MM.1S (cell line): Measurements from ENCODE around the gene SYNE2.

Source experiments
- DNase-seq: peaks from one replicate; pipeline ENCODE4 v3.0.0-alpha.2; 2015
- H2AFZ ChIP-seq: fragments of 300-600 bp; sonication (generic); 2 replicates; pipeline ENCODE4 v1.6.0; 2016; ENCODE audit warnings: antibody characterized with exemption, low read length
- H3F3A ChIP-seq: fragments of 300-600 bp; sonication (generic); 2 replicates; pipeline ENCODE4 v1.6.1; 2016; ENCODE audit warnings: mild to moderate bottlenecking, antibody characterized with exemption, low read length, moderate library complexity, mixed read lengths; ENCODE audit not compliant: insufficient read depth
- H3K27ac ChIP-seq: fragments of 300-600 bp; sonication (generic); 2 replicates; pipeline ENCODE4 v1.5.1; 2016; ENCODE audit warnings: mild to moderate bottlenecking, low read length
- H3K27me3 ChIP-seq: fragments of 300-600 bp; sonication (generic); replicated peaks from 2 replicates; pipeline ENCODE4 v1.6.0; 2016; ENCODE audit warnings: low read length; ENCODE audit not compliant: insufficient read depth
- H3K36me3 ChIP-seq: fragments of 300-600 bp; sonication (generic); replicated peaks from 2 replicates; pipeline ENCODE4 v1.6.1; 2016; ENCODE audit warnings: mild to moderate bottlenecking, low read length, mixed read lengths; ENCODE audit not compliant: insufficient read depth
- H3K4me1 ChIP-seq: fragments of 300-600 bp; sonication (generic); 2 replicates; pipeline ENCODE4 v1.6.1; 2016; ENCODE audit warnings: low read length, mixed read lengths
- H3K4me2 ChIP-seq: fragments of 300-600 bp; sonication (generic); 2 replicates; pipeline ENCODE4 v1.6.0; 2016; ENCODE audit warnings: low read depth, low read length
- H3K4me3 ChIP-seq: fragments of 300-600 bp; sonication (generic); 2 replicates; pipeline ENCODE4 v1.5.1; 2016; ENCODE audit warnings: low read length, mixed read lengths
- H3K79me2 ChIP-seq: fragments of 300-600 bp; sonication (generic); 2 replicates; pipeline ENCODE4 v1.6.1; 2016; ENCODE audit warnings: mixed run types, low read length, mixed read lengths
- H3K9ac ChIP-seq: fragments of 300-600 bp; sonication (generic); 2 replicates; pipeline ENCODE4 v1.6.1; 2016; ENCODE audit warnings: low read length, mixed read lengths
- H3K9me2 ChIP-seq: fragments of 300-600 bp; sonication (generic); replicated peaks from 2 replicates; pipeline ENCODE4 v1.6.1; 2016; ENCODE audit warnings: mild to moderate bottlenecking, low read length, mixed read lengths; ENCODE audit not compliant: insufficient read depth
- H3K9me3 ChIP-seq: fragments of 300-600 bp; sonication (generic); replicated peaks from 2 replicates; pipeline ENCODE4 v1.6.1; 2016; ENCODE audit warnings: mild to moderate bottlenecking, low read length, mixed read lengths; ENCODE audit not compliant: insufficient read depth
- H4K20me1 ChIP-seq: fragments of 300-600 bp; sonication (generic); 2 replicates; pipeline ENCODE4 v1.6.1; 2016; ENCODE audit warnings: mild to moderate bottlenecking, low read length, moderate library complexity, mixed read lengths; ENCODE audit not compliant: insufficient read depth
- CTCF ChIP-seq: fragments of 300-600 bp; sonication (generic); IDR thresholded peaks from 2 replicates; pipeline ENCODE4 v1.5.1; 2016; ENCODE audit warnings: antibody characterized with exemption, low read length, mixed read lengths
- EZH2 ChIP-seq: fragments of 300-600 bp; sonication (generic); optimal IDR thresholded peaks from 2 replicates; pipeline ENCODE3; 2017; ENCODE audit warnings: low read depth, mild to moderate bottlenecking, antibody characterized with exemption, low read length, mixed read lengths
- EZH2phosphoT487 ChIP-seq: fragments of 300-600 bp; sonication (generic); IDR thresholded peaks from 2 replicates; pipeline ENCODE4 v1.6.1; 2018; ENCODE audit warnings: antibody characterized with exemption, low read length

Gene SYNE2

GRCh38 chr14:64062381-64063115 lies 209.7 kb downstream of the SYNE2 start:
- Histone ChIP-seq H3F3A (no peaks in the 10 kb centered on the region), H3K9me2 (no peaks in the 10 kb centered on the region), H3K27ac (no peak overlapping the region), H3K9ac (no peak overlapping the region), H2AFZ (no peak overlapping the region), H3K79me2 (no peaks in the 10 kb centered on the region), H3K36me3 (no peaks in the 10 kb centered on the region), H3K4me2 (no peak overlapping the region), H3K4me3 (no peak overlapping the region), H3K27me3 (no peaks in the 10 kb centered on the region), H3K9me3 (no peaks in the 10 kb centered on the region), H3K4me1 (no peaks in the 10 kb centered on the region), H4K20me1 (no peaks in the 10 kb centered on the region)
- no peak for DNase-seq
- TF ChIP-seq EZH2 (no peak), CTCF (no peak), EZH2phosphoT487 (no peak)

- Histone ChIP-seq H3K4me1 (no peaks in the 10 kb centered on the region), H3K79me2 (no peaks in the 10 kb centered on the region), H3K9me3 (no peaks in the 10 kb centered on the region), H3F3A (no peaks in the 10 kb centered on the region), H3K4me2 (no peak overlapping the region), H3K4me3 (no peak overlapping the region), H3K9me2 (no peaks in the 10 kb centered on the region), H3K9ac (no peak overlapping the region), H2AFZ (no peak overlapping the region), H3K36me3 (no peaks in the 10 kb centered on the region), H3K27ac (no peak overlapping the region), H3K27me3 (no peaks in the 10 kb centered on the region), H4K20me1 (no peaks in the 10 kb centered on the region)
- TF ChIP-seq CTCF: no peak
- TF ChIP-seq EZH2phosphoT487: no peak
- TF ChIP-seq EZH2: no peak
- no peak for DNase-seq
These were observed 211.6 kb downstream of the SYNE2 start for GRCh38 chr14:64064447-64064846.

- Histone ChIP-seq H3K27ac (no peak overlapping the region), H3K79me2 (no peaks in the 10 kb centered on the region), H3K9me3 (no peaks in the 10 kb centered on the region), H3K9ac (no peak overlapping the region), H2AFZ (no peak overlapping the region), H3K27me3 (no peaks in the 10 kb centered on the region), H3K4me3 (no peak overlapping the region), H3K4me1 (no peaks in the 10 kb centered on the region), H3F3A (no peaks in the 10 kb centered on the region), H3K9me2 (no peaks in the 10 kb centered on the region), H3K36me3 (no peaks in the 10 kb centered on the region), H4K20me1 (no peaks in the 10 kb centered on the region), H3K4me2 (no peak overlapping the region)
- DNase-seq: no peak
- no peak for TF ChIP-seq EZH2phosphoT487
- TF ChIP-seq CTCF: no peak
- TF ChIP-seq EZH2: no peak
These were observed 217.0 kb downstream of the SYNE2 start for GRCh38 chr14:64069634-64070359.
